Osteocyte (in vitro differentiated cells): ENCODE data around the gene FAIM2. TPM values are rescaled to one million over a fixed set of nuclear protein-coding genes. Genes with fewer than 3 reads are reported as not detected.

Source experiments
- DNase-seq: peaks from one replicate; pipeline ENCODE4 v3.0.0; 2021; ENCODE audit warnings: mixed read lengths; ENCODE audit not compliant: unreplicated experiment; ENCODE audit errors: extremely low spot score
- H3K27ac Mint-ChIP-seq: one replicate; pipeline ENCODE4 v1.8.0; 2021; ENCODE audit warnings: mild to moderate bottlenecking, mixed read lengths; ENCODE audit not compliant: unreplicated experiment
- H3K27me3 Mint-ChIP-seq: one replicate; pipeline ENCODE4 v1.8.0; 2021; ENCODE audit warnings: mixed read lengths; ENCODE audit not compliant: unreplicated experiment
- H3K36me3 Mint-ChIP-seq: one replicate; pipeline ENCODE4 v1.8.0; 2021; ENCODE audit warnings: mixed read lengths; ENCODE audit not compliant: unreplicated experiment
- H3K4me1 Mint-ChIP-seq: one replicate; pipeline ENCODE4 v1.8.0; 2021; ENCODE audit warnings: mixed read lengths; ENCODE audit not compliant: unreplicated experiment
- H3K4me3 Mint-ChIP-seq: one replicate; pipeline ENCODE4 v1.8.0; 2021; ENCODE audit warnings: mild to moderate bottlenecking, moderate library complexity, mixed read lengths; ENCODE audit not compliant: unreplicated experiment
- H3K9me3 Mint-ChIP-seq: one replicate; pipeline ENCODE4 v1.8.0; 2021; ENCODE audit warnings: mixed read lengths; ENCODE audit not compliant: unreplicated experiment
- total RNA-seq: library from RNA; stranded (reverse); gene quantifications from 2 replicates; pipeline ENCODE4 v1.2.1, GENCODE V29; 2021
- TF ChIP-seq, protein P1 (sequence below): fragments of 200-600 bp; sonication (generic); IDR thresholded peaks from 2 replicates; pipeline ENCODE4 v1.5.0; 2021; ENCODE audit warnings: antibody characterized with exemption, mild to moderate bottlenecking, moderate library complexity

Gene FAIM2
- total RNA-seq, 1 donor from 2014 or later = 1.5 TPM

DNA sequence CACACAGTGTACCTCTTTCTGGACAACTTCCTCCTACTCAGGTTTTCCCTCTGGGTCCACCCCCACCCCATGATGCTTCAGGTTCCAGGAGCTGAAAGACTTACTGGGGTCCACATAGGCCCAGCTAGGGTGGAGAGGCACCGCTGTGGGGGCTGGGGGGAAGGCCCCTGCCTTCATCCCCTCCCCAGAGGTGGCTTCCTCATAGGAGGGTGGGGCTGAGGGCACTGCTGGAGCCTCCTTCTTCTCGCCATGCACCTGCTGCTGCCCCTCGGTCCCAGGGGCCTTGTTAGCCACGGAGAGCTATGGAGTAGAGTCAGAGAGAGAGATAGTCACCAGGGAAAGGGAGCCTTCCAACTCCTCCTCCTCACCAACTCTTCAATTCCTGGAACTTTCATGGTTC, 2.7 kb downstream of the FAIM2 start:
- no peak overlapping the region for H3K27ac Mint-ChIP-seq
- no peaks in the 10 kb centered on the region for H3K9me3 Mint-ChIP-seq
- TF ChIP-seq, protein P1, sequence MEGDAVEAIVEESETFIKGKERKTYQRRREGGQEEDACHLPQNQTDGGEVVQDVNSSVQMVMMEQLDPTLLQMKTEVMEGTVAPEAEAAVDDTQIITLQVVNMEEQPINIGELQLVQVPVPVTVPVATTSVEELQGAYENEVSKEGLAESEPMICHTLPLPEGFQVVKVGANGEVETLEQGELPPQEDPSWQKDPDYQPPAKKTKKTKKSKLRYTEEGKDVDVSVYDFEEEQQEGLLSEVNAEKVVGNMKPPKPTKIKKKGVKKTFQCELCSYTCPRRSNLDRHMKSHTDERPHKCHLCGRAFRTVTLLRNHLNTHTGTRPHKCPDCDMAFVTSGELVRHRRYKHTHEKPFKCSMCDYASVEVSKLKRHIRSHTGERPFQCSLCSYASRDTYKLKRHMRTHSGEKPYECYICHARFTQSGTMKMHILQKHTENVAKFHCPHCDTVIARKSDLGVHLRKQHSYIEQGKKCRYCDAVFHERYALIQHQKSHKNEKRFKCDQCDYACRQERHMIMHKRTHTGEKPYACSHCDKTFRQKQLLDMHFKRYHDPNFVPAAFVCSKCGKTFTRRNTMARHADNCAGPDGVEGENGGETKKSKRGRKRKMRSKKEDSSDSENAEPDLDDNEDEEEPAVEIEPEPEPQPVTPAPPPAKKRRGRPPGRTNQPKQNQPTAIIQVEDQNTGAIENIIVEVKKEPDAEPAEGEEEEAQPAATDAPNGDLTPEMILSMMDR = no peak
- H3K36me3 Mint-ChIP-seq = no peaks in the 10 kb centered on the region
- peaks cover 11% of the 10 kb centered on the region for H3K4me1 Mint-ChIP-seq
- H3K27me3 Mint-ChIP-seq = peaks cover 3% of the 10 kb centered on the region
- DNase-seq = no peak
- H3K4me3 Mint-ChIP-seq = no peak overlapping the region

DNA sequence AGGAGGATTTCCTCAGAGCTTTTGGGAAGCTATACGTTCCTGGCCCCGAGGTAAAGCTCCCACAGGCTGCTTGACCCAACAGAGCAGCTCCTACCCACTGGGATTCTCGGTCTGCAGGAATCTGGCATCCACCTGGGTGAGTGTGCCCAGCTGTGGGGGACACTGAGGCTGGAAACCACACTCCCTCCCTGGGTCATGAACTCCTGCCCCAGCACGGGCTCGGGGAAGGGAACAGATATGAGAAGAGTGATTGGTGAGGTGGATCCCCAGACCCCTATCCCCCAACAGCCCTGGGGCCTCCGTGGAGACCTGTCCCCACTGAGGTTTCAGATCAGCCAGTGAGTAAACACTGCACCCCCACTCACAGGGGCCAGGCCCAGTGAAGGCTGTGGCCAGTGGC, 3.3 kb downstream of the FAIM2 start:
- DNase-seq = no peak
- no peak overlapping the region for H3K4me3 Mint-ChIP-seq
- H3K4me1 Mint-ChIP-seq = peaks cover 7% of the 10 kb centered on the region
- TF ChIP-seq, protein P1 = no peak
- peaks cover 3% of the 10 kb centered on the region for H3K27me3 Mint-ChIP-seq
- H3K27ac Mint-ChIP-seq = no peak overlapping the region
- H3K36me3 Mint-ChIP-seq = no peaks in the 10 kb centered on the region
- no peaks in the 10 kb centered on the region for H3K9me3 Mint-ChIP-seq

DNA sequence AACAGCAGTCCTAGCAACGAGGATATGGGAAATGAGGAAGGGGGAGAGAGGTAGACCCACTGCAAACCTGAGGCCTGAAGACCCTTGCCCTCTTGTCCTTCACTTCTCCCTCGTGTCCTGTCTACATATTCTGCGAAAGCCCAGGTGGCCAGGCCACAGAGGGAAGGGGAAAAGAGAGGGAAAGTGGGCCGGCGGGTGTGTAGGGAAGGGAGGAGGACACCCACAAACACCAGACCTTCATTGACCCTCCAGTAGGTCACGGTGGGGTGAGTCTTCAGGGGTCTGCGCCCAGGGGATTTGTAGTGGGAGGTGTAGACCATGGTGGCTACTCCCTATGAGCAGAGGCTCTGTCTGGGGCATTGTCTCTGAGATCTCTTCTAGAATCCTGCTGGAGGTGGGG, 3.8 kb downstream of the FAIM2 start:
- Mint-ChIP-seq H3K4me1 (peaks cover 7% of the 10 kb centered on the region), H3K36me3 (no peaks in the 10 kb centered on the region), H3K9me3 (no peaks in the 10 kb centered on the region), H3K4me3 (no peak overlapping the region), H3K27me3 (peaks cover 3% of the 10 kb centered on the region), H3K27ac (no peak overlapping the region)
- TF ChIP-seq, protein P1 = no peak
- no peak for DNase-seq

DNA sequence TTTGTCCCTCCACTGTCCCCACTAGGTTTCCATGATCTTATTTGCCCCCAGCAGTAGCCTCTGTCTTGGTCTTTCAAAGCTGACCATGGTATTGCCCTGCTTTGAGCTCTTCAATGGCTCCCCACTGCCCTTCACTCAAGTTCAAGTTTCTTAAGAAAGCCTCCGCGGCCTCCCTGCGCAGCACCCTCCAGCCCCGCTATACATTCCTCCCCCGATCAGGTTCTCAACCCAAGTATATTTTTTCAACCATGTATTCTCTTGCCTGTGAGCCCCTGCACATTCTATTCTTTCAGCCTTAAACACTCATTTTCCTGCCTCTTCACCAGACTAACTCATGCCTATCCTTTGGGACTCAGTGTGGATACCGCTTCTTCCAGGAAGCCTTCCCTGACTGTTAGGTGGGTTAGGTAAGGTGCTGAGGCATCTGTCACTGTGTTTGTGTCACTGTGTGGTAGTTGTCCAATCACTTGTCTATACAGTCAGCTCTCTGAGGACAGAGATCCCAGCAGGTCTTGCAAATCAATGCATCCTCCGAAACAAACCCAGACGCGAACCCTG, 4.3 kb downstream of the FAIM2 start:
- Mint-ChIP-seq H3K9me3 (no peaks in the 10 kb centered on the region), H3K27ac (no peak overlapping the region), H3K27me3 (peaks cover 3% of the 10 kb centered on the region), H3K4me3 (no peak overlapping the region), H3K36me3 (no peaks in the 10 kb centered on the region), H3K4me1 (peaks cover 8% of the 10 kb centered on the region)
- no peak for DNase-seq
- TF ChIP-seq, protein P1 = no peak

DNA sequence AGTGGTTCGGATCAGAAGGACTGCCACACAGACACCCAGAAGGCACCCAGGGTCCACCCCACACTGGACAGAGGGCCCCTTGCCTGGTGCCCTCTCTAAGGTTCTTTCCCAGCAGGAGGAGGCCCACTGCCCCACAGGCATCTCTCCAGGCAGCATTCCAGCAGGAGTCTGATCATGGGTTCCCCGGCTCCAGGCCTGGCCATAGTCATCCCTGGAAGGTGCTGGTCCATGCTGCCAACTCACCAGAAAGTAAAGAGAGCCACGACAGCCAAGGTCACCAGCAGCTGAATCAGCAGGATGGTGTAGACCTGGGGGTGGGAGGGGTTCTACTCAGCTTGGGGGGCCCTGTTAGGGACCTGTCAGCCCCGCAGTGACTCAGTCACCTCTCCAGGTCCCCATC, 6.4 kb downstream of the FAIM2 start:
- no peaks in the 10 kb centered on the region for H3K36me3 Mint-ChIP-seq
- H3K9me3 Mint-ChIP-seq = no peaks in the 10 kb centered on the region
- TF ChIP-seq, protein P1 = no peak
- DNase-seq = no peak
- H3K27ac Mint-ChIP-seq = no peak overlapping the region
- H3K4me3 Mint-ChIP-seq = no peak overlapping the region
- peaks cover 9% of the 10 kb centered on the region for H3K4me1 Mint-ChIP-seq
- H3K27me3 Mint-ChIP-seq = peaks cover 13% of the 10 kb centered on the region
